Body of pancreas (tissue), 4 donors: ENCODE data around the gene KCNQ4.

ENCODE experiments used
- CTCF ChIP-seq, 7 experiments: fragments of 450-650 bp in 4 of 7; fragments of 200-600 bp in 3 of 7; sonication (generic) in 3 of 7; IDR thresholded peaks; one replicate each; pipeline ENCODE4 v1.5.1; 2016 to 2019; ENCODE audit warnings: antibody characterized with exemption in 7 of 7
- POLR2A ChIP-seq, 3 donors: fragments of 450-650 bp; IDR thresholded peaks; one replicate each; pipeline ENCODE4 v1.6.1; 2016; ENCODE audit warnings: antibody characterized with exemption in 3 of 3, mild to moderate bottlenecking in 2 of 3

- no peak for TF ChIP-seq CTCF (IDR thresholded peaks at IDR 0.05)
- no peak for TF ChIP-seq POLR2A (IDR thresholded peaks at IDR 0.05)
Measured at GRCh38 chr1:40787737-40788560, 4.4 kb downstream of the KCNQ4 start.
